Measurements from ENCODE around the gene ABLIM1.

DNA sequence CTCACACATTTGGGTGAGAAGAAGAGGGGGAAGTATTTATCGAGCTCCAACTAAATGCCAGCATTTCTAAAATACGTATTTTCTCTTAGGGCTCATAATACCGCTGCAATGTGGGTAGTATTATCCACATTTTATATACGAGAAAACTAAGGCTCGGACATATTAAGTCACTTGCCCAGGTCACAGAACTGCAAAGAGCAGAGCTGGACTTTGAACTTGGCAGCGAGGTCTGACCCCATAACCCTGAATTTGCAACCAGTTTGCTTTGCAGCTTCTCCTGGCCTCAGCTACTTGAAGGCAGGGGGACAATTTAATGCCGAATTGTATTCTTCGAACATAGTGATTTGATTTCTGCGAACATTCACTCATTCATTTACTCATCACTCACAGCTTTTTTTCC is 7.2 kb downstream of the ABLIM1 start:
- TF ChIP-seq POLR2A (IDR thresholded peaks at IDR 0.05): no peak
- TF ChIP-seq, protein P1, sequence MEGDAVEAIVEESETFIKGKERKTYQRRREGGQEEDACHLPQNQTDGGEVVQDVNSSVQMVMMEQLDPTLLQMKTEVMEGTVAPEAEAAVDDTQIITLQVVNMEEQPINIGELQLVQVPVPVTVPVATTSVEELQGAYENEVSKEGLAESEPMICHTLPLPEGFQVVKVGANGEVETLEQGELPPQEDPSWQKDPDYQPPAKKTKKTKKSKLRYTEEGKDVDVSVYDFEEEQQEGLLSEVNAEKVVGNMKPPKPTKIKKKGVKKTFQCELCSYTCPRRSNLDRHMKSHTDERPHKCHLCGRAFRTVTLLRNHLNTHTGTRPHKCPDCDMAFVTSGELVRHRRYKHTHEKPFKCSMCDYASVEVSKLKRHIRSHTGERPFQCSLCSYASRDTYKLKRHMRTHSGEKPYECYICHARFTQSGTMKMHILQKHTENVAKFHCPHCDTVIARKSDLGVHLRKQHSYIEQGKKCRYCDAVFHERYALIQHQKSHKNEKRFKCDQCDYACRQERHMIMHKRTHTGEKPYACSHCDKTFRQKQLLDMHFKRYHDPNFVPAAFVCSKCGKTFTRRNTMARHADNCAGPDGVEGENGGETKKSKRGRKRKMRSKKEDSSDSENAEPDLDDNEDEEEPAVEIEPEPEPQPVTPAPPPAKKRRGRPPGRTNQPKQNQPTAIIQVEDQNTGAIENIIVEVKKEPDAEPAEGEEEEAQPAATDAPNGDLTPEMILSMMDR (IDR thresholded peaks at IDR 0.05): no peak
